ENCODE results near the gene FPR2.
"Not testable (repeated sequence)": the region's sequence is repeated elsewhere in the genome, so short reads cannot be mapped to it uniquely, and the experiment has no call there.

The FPR2 gene

DNA sequence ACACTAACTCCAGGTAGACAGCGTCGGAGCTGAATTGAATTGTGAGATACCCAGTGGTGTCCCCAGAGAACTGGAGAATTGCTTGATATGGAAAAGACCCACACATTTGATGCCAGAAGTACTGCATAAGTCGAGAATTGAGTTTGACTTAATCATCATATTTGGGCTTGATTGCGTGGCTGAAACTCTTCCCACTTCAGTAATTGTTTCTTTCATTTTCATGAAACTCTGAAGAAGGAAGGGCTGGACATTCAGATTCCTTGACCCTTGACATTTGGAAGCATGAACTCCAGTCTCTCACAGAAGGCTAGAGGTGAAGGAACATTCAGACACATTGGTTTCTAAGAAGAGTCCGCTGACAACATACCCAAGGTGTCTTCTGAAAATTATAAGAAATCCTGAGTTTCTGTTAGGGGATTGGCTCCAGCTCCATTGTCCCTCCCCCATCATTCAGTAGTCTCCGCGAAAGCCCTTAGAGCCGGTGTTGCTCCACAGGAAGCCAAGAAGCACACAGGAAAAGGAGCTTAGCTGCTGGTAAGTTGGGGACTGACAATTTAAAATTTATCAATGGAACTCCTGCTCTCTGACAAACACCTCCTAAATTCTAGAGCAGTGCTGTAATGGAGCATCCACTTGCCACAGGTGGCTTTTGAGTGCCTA lies at the start of gene FPR2:
Gene FPR2 (plus strand): TSS at position 484 of the 660 bp plus-strand sequence. CDS start 7,479 bp downstream, outside the sequence.
- no peak for DNase-seq

- DNase-seq = no peak
These were observed 49.3 kb upstream of the FPR2 start for GRCh38 chr19:51711702-51712101.

DNA sequence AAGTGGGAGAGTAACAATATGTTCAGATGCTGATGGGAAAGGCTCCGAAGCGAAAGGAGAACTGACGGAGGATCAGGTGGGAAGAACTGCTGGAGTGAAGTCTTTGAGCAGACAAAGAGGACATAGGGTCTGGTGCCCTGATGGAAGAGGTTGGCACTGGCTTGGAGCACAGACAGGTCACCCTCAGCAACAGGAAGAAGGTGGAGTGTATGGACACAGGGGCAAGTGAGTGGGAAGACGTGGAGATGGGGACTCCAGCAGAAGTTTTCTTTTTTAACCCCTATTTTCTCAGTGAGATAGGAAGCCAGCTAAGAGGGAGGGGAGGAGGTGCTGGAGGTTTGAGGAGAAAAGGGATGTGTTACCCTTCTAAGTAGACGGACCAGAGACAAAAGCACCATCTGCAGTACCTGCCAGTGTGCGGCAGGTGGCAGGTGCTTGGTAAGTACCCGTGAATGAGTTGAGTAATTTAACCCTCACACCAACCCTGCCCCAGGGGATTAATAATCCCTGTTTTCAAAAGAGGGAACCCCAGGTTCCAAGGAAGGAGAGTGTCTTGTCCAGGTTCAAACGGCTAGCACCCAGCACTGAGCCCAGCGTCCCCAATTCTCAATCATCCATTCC lies 48.4 kb upstream of the FPR2 start:
- DNase-seq = no peak

DNA sequence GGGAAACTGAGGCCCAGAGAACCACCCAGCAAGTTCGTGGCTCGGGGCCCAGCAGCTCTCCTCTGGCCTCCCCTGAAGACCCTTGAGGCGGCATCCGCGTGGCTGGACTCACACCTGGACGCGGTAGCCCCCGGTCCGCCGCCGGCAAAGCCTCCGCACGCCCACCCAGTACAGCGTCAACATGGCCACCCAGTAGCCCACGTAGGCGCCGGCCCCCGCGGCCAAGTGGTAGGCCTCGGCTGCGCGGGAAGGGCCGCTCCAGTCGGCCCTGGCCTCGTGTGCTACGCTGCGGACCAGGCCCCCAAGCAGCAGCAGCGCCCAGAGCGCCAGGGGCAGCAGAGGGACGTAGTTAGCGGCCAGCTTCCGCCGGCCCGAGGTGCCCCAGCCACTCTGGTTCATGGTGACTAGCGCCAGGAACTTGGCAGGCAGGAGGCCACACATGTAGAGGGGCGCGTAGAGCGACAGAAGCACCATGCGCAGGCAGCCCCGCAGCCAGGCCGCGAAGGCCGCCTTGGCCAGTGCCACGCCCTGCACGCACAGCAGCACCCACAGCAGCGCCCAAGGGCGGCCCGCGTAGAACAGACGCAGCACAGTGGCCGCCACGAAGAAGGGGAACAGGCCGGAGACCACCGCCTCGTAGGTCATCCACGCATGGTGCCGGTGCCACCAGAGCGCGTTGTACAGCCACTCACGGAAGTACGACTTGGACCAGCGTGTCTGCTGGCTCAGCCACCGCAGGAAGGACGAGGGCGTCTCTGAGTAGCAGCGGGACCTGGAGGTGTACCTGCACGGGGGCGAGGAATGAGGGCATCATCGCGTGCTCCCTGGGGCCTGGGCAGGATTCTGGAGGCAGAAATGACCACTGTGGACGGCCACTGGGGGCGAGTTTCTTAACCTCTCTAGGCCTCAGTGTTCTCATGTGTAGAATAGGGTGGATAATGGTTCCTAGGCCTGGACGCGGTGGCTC lies 47.4 kb upstream of the FPR2 start:
- DNase-seq = no peak

DNA sequence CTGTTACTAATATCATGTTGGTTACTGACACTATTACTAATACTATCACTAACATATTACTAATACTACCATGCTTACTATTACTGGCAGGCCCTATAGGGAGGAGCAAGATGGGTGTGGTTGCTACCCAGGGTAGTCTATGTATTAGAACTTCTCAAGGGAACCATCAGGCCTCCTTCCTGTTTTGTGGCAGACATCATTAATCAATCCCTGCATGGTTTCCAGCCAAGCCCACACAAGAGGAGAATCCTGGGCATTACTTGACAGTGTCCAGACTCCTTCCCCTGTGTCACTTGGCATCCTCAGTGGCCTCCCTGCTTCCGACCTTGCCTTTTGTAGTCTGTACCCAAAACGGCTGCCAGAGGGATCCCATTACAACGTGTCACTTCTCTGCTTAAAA lies 46.1 kb upstream of the FPR2 start:
- DNase-seq = no peak

GRCh38 chr19:51715850-51716249 lies 45.1 kb upstream of the FPR2 start:
- no peak for DNase-seq

- DNase-seq = no peak
These were observed 44.1 kb upstream of the FPR2 start for GRCh38 chr19:51716925-51717324.

DNA sequence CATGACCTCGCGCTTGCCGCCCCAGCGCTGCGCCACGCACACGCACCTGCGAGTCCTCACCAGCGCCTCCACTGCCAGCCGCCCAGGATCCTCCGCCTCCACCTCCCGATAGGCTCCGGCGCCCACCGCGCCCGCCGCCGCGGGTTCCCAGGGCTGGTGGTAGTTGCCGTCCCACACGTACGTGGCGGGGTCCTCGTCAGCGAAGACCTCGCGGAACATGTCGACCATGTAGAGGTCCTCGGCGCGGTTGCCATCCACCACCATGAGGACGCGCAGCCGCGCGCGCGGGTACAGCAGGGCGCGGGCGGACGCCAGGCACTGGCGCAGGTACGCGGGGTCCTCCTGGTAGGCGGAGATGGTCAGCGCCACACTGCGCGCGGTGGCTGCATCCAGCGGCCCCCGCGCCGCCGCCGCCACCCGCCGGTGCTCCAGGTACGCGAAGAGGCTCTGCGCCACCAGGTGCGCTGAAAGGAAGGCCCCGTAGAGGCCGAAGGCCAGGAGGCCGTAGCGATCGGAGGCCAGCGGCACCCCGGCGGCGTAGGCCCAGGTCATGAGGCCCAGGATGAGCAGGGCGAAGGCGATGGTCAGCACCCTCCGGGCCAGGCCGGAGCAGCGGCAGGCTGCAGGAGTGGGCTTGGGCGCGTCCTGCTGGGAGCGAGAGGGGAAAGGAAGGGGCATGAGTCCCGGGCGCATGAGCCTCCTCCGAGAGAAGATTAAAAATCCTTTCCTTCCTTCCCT lies 41.6 kb upstream of the FPR2 start:
- DNase-seq = no peak

GRCh38 chr19:51721905-51722304 lies 39.1 kb upstream of the FPR2 start:
- no peak for DNase-seq

- no peak for DNase-seq
These were observed 38.5 kb upstream of the FPR2 start for GRCh38 chr19:51722492-51722891.

DNA sequence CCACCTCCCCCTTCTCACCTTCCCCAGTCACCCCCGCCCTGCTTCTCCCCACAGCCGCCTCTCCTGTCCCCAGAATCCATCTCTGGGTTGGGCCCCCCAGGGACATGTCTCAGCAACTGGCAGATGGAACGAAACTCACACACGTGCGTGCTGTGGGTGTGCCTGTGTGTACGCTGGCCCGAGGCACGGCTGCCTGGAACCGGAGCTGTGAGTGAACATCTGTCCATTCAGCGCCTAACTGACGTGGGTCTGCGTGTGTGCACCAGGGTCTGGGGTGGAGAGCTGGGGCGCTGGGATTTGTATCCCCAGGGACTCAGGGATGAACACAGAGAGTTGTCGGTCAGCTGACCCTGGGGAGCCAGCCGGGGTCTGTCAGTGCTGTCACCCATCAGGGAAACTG lies 36.4 kb upstream of the FPR2 start:
- no peak for DNase-seq

GRCh38 chr19:51726049-51726448 lies 34.9 kb upstream of the FPR2 start:
- DNase-seq = peak; percentile 9

DNA sequence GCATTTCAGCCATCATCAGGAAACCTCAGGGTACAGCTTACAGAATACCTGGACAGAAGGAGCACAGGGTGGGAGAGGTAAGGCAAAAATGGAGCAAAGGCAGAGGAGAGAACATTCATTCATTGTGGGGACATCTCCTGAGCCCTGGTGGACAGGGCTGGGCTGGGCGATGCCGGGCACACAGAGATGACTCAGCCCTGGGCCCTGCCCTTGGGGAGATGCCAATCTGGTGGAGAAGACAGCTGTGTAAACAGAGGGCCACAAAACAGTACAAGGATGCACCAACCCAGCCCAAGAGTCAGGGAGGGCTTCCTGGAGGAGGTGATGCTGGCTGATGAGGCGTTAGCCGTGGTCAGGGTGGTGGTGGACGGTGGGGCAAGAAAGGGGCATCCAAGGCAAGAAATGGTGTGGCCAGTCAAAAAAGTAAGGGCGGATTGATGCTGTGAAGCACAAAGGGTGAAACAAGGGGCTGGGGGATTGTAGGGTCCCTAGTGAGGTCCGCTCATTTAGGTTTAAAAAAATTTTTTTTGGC lies 33.6 kb upstream of the FPR2 start:
- no peak for DNase-seq

GRCh38 chr19:51729781-51730180 lies 31.2 kb upstream of the FPR2 start:
- no peak for DNase-seq

DNA sequence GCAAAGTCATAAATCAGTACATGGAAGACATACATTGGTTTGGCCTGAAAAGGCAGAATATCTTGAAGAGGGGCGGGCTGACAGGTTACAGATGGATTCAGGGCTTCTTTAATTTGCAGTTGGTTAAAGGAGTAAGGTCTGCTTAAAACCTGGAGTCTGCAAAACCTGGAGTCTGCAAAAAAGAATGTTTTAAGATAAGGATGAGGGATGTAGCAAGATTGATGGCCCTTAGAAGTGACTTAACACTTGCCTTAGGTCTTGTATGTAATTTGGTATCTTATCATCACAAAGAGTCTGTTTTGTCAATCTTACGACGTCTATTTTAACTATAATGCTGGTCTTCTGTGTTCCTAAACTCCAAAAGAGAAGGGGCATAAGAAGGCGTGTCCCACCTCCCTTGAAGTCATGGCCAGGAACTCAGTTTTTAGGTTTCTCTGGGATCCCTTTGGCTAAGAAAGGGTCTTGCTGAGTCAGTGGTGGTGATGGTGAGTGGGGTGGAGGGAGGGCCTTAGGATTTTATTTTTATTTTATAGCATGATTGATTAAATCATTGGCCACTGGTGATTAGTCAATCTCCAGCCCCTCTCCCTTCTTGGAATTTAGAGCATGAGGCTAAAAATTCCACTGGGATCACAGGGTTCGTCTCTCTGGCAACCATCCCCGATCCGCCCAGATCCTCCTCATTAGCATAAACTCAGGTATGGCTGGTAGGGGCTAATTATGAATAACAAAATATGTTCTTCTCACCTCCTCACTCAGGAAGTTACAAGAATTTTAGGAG lies 27.0 kb upstream of the FPR2 start:
- DNase-seq = no peak

DNA sequence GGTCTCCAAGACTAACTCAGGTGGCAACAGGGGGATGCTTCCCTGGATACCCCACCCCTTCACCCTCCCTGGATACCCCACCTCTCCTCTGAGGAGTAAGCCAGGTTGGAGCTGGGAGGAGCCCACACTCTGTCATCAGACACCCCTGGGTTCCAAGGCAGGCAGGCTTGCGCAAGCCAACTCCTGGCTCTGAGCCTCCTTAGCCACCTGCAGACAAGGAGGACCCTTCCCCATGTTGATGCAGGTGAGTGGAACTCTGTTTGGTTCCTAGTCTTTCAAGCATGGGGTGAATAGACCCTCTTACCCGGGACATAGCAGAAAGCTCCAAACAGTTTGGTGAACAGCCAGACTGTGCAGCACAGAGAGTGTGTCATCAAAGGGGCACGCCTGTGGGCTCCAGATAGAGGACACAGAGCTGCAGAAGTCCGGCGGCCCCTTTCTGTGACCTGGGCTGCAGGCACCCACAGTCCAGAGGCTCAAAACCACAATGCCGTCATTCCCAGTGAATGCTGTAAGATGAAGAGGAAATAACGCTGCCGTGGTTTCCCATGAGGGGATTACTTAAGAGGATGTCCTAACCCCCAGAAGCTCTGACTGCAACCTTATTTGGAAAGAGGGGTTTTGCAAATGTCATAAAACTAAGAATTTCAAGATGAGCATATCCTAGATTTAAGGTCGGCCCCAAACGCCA lies 25.1 kb upstream of the FPR2 start:
- DNase-seq = no peak

- no peak for DNase-seq
These were observed 23.6 kb upstream of the FPR2 start for GRCh38 chr19:51737389-51737788.

DNA sequence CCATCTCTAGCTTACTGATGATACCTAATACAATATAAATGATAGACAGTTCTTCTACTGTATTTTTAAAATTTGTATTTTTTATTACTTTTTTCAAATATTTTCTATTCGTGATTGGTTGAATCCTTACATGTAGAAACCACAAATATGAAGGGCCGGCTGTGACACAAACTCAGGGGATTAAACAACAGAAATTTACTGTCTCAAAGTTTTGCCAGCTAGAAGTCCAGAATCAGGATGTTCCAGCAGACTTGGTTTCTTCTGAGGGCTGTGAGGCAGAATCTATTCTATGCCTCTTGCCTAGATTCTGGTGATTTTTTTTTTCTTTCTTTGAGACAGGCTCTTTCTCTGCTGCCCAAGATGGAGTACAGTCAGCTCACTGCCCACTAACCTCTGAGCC lies 23.1 kb upstream of the FPR2 start:
- no peak for DNase-seq

DNA sequence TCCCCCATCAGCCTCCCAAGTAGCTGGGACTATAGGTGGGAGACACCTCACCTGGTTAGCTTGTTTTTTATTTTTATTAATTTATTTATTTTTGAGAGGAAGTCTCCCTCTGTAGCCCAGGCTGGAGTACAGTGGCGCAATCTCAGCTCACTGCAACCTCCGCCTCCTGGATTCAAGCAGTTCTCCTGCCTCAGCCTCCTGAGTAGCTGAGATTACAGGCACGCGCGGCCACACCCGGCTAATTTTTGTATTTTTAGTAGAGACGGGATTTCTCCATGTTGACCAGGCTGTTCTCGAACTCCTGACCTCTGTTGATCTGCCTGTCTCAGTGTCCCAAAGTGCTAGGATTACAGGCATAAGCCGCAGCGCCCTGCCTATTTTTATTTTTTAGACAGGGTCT lies 22.5 kb upstream of the FPR2 start:
- not testable (repeated sequence) for DNase-seq

DNA sequence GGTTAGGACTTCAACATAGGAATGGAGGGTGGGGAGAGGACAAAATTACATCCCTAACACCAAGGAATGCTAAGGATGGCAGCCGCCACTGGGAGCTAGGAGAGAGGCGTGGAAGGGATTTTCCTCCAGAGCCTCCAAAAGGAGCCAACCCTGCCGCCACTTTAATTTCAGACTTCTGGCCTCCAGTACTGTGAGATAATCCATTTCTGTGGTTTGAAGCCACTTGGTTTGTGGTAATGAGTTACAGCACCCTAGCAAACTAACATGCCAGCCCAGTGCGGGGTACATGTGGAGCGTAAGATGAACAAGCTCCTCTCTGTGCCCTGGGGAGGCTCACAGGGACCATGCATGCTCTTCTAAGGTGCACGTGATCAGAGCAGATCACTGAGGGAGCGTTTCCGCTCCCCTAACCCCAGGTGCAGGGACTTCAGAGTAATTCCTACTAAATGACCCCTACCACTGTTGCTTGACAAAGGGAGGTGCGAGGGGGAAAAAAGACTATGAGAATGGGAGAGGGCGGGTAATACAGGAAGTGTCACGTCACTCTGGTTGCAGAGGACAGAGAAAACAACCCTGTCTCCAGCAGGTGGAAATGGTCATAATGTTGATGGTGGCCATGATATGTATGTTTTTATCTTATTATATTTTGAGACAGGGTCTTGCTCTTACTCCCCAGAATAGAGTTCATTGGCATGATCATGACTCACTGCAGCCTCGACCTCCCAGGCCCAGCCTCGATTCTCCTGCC lies 21.3 kb upstream of the FPR2 start:
- DNase-seq = no peak

DNA sequence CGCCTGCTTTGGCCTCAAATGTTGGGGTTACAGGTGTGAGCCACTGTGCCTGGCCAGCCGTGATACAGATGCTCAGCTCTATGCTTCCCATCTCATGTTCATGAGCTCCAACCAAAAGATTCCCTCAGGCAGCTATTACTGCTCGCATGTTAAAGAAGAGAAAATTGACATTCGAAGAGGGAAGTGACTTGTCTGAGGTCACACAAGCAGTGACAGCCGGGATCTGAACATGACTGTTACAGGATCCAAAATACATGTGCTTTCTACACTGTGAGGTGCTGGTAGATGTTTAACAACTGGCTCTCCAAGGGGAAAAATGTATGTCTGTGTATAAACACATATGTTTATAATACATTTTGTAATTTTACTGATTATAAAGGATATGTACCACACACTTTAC lies 20.6 kb upstream of the FPR2 start:
- DNase-seq = no peak

Data from amniotic stem cell (primary cell).